HG02759 (cell line): Measurements from ENCODE around the gene COX7A2L.
"Not testable (repeated sequence)": the region's sequence is repeated elsewhere in the genome, so short reads cannot be mapped to it uniquely, and the experiment has no call there.

Experiments
- ATAC-seq: cut with Tn5 transposase; IDR thresholded peaks from one replicate; pipeline ENCODE4 v1.9.1; 2021; ENCODE audit warnings: mild to moderate bottlenecking, moderate library complexity; ENCODE audit not compliant: unreplicated experiment

COX7A2L gene

DNA sequence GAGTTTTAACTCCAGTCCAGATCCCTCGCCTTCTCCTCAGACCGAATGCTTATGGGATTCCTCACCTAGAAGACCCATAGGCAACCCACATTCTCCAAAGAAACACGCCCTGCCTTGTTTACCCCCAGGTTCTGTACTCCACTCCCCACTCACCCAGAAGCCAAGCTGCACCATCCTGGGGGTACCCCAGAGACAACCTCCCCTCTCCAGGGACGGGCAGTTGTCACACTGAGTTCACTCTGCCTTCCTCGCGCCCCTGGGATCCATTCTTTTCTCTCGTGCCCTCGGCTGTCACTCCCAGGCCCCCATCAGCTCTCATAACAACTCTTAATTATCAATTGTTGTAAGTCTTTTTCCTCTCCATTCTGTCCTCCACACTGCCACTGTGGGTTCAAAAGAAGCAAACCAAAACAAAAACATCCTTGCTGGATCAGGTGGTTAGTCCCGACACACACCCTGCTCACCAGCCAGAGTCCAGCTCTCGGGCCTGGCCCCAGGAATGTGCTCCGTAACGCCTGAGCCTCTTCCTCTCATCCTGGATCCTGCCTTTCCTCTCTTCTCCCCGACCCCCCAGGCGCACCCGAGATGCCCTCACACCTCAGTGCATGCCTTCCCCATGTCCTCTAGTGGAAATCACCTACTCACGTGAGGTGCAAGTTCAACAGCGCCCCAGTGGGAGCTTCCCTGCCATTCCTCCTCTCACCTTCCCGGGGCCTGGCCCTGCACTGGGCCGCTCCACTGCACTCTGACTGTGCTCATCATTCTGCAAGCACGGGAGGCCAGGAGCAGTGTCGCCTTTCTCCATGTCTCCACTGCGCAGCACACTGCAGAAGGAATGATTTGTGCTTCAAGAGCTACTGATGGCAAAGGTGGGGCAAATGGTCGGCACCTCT is 20.7 kb downstream of the COX7A2L start:
- ATAC-seq: no peak

DNA sequence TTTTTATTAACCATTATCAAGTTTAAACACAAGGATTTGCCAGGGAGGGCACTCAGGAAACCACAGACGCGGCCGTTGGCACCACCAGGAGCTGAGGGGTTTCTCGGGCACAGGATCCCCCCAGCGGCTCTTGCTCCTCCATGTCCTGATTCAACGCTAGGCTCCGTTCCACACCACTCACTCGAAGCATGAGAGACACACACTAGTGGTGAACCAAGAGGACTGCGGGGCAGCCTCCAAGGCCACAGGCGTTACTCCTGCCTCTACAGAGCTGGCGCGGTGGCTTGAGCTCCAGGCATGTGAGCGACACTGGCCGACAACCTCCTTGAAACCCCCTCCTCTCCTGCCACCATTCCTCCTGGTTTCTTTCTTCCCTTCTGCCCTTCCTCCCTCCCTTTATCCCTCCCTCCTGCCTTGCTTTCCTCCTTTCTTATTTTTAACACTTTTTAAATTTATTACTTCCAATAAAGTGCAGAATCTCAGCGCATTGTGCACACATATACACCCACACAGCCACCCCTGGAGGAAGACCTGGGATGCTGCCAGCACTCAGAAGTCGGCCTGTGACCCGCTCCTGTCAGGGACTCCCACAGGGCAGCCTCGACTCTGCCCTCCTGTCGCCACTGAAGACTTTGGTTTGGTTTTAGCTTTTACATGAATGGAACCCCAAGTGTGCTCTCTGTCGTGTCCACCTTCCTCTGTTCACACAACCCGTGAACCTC is 21.7 kb downstream of the COX7A2L start:
- no peak for ATAC-seq

DNA sequence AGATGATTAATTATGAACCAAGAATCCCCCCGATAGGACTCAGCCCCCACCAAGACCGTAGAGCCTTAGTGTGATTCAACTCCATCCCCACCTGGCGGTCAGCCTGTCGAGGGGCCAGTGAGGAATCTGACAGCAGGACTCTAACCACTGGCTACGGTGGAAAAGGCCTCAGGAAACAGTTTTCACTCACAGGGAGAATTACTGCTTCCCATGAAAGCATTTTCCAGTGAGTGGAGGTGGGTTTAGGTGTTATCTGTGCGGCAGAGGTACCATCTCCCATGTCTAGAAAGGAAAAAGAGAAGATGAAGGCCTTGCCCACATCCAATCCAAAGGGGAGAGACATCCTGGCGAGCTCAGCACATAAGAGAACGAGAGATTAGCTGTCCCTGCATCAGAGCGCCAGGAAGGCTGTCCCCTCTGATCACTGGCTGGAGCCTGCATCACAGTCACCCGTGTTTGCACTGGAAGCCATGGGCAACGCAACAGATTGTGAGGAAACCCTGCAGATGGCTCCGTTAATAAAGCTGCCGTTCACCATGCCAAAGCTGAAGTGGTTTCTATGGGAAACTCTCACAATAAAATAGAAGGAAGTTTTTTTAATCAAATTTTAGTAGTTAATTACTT is 22.3 kb downstream of the COX7A2L start:
- no peak for ATAC-seq

DNA sequence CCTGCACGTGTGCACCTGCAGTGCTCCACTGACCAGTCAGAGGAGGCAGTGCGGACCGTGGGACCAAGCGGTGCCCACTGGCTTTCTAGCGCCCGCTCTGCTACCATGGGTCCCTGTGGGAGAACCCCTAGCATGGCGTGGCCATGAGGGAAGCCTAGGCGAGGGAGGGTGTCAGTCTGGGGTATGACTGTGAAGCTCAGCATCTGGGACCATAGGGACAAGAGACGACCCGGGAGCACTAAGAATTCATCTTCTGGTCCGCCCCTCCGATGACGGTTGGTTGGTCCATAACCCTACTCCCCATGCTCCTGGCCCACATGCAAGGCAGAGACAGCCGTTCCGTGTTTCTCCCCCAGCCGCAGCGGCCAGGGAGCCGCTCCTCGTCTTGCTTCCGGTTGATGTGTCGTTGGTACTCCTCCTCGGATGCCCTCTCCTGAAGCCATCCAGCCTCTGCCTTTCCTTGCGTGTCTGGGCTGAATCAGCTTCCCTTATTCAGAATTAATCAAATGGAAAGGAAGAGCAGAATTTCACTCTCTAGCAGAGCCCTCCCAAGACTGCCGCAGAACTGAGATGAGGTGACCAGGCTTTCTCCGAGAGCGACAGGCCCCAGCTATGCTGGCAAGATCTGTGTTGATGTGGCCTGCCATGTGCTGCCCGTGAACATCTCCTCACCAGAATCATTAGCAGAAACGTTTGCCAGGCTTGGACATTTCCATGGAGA is 23.0 kb downstream of the COX7A2L start:
- no peak for ATAC-seq

DNA sequence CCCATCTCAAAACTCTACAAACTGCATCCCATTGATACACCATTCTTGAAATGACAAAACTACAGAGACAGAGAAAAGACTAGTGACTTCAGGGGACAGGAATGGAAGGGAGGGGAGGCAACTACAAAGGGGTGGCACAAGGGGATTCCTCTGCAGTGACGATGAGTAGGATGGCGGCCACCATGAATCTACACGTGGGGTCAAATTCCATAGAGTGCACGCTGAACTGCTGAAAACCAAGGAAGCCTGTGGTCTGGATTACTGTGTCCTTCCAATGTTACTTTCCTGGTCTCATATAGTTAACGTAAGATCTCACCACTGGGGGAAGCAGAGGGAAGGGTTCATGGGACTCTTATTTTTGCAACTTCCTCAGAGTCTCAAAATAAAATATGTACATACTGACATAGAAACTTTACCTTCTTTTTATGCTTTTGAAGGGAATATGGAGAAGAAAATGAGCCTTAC is 23.6 kb downstream of the COX7A2L start:
- ATAC-seq: no peak

DNA sequence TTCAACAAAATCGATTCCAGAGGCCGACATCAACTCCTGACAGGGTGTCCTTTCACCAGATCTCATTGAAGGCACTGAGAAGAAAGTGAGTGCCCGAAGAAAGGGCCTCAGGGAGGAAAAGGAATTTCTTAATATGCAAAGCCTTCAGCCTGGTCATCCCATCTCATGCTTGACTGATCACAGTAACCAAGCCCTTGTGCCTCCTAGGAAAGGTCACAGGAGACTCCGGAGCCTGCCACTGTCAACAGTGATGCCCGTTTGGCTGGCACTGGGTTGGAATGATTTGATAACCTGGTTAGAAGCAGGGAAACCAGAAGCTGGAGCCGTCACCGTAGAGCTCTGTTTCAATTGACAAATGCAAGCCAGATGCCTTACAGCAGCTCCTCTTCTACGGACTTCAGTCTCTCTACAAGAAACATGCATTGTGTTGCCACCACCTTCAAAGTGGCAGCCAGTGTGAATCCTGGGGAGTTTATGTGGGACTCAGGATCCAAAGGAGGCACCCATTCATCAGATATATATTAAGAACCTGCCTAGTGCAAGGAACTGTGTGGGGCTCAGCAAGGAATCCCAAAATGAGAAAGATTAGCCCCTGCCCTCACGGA is 24.6 kb downstream of the COX7A2L start:
- no peak for ATAC-seq

DNA sequence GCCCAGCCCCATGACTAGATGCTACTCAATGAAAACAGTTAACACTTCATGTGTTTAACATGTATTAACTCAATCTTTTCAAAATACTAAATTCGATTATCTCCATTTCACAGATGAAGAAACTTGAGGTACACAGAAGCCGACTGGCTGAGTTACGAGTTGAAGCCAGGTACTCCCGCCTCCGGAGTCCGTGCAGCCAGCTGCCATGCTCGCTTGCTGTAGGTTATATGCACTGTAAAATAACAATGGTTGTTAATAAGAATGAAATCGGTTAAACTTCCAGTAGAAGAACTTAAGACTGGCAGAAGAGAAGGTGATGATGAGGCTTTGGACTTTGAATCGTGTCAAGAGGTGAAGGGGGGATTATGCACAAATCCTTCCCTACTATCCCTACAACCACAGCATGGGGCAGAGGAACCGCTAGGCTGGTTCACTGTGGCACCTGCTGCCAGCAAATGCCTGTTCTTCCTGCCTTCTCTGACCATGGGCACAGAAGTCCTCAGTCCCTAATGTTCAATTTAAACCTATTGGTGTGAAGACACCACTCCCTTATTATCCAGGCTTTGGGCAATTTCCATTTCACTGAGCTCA is 25.4 kb downstream of the COX7A2L start:
- ATAC-seq: no peak

DNA sequence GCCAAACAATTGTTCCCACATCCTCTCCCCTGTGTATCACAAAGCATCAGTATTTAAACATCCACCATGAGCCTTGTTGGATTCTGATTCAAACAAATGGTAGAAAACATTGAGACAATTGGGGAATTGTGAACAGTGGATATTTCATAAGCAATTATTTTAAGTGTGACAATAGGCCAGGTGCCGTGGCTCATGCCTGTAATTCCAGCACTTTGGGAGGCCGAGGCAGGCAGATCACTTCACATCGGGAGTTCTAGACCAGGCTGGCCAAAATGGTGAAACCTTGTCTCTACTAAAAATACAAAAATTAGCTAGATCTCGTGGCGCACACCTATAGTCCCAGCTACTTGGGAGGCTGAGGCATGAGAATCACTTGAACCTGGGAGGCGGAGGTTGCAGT is 26.2 kb downstream of the COX7A2L start:
- ATAC-seq: not testable (repeated sequence)

DNA sequence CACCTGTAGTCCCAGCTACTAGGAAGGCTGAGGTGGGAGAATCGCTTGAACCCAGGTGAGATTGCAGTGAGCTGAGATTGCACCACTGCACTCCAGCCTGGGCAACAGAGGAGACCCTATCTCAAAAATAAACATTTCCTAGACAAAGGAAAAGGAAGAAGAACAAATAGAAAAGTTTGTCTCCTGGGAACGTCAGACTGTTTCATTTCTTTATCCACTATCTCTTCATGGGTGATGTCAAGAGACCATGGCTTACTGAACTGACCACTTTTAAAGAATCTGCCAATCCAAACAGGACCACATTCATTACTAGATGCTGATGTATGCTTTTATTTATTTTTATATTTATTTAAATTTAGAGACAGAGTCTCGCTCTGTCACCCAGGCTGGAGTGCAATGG is 26.8 kb downstream of the COX7A2L start:
- ATAC-seq: no peak

DNA sequence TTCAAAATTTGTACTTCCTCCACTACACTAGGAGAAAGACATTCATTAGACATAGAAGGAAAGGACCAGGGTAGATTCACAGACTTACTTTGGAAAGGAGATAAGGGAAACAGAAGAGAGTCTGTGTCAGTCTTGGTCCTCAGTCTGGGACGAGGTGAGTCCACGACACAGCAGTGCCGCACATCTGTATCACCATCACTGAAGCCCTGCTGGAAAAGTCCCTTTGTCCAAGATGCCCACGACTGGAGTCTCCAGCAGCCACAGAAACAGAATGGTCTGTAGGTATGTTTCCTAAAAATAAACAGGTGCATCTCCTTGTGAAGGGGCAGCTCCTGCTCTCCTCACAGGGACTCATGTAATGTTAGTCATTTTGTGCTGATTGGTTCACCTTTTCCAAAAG is 27.4 kb downstream of the COX7A2L start:
- ATAC-seq: no peak

DNA sequence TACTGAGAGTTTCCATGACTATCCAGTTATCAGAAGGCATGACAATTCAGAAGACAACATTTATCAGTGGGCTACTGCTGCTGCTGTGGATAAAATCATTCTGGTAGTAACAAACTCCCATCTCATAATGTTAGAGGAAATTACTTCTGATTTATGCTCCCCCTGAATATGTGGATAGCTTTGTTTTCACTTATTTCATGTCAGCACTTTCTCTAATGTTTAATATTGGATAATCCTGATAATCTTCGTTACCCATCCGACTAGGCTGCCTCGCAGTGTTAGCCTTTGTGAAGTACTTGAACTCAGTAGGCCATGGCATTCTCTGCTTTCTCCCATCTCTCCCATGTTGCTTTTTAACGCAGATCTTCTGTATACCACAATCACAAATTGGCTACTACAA is 28.4 kb downstream of the COX7A2L start:
- no peak for ATAC-seq

DNA sequence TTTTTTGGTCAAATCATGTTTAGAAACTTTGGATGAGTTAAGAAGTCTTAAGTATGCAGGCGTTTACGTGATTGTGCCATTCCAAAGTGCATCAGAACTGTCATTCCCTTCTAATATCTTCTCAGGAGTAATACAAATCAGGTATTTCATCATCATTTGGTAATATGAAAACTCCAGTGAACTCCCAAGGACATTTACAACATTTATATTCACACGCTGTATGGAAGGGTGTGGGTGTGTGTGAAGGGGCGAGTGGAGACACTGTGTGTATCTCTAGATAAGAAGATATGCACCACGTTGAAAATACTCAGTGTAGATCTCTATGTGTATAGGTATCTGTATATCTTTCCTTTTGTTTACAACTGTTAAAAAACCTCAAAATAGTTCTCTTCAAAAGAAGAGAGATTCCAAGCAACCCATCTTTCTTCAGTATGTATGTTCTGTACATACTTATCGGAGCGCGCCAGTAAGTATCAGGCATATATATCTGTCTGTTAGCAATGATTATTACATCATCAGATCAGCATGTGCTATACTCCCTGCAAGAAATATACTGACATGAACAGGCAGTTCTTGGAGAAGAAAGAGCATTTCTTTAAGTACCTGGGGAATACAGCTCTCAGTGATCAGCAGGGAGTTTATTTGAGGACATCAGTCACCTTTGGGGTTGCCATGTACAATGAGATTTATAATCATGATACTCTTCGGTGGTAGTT is 29.3 kb downstream of the COX7A2L start:
- no peak for ATAC-seq

DNA sequence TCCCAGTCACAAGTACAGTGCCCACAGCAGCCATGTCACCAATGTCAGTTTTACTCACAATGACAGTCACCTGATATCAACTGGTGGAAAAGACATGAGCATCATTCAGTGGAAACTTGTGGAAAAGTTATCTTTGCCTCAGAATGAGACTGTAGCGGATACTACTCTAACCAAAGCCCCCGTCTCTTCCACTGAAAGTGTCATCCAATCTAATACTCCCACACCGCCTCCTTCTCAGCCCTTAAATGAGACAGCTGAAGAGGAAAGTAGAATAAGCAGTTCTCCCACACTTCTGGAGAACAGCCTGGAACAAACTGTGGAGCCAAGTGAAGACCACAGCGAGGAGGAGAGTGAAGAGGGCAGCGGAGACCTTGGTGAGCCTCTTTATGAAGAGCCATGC is 31.3 kb downstream of the COX7A2L start:
- no peak for ATAC-seq

DNA sequence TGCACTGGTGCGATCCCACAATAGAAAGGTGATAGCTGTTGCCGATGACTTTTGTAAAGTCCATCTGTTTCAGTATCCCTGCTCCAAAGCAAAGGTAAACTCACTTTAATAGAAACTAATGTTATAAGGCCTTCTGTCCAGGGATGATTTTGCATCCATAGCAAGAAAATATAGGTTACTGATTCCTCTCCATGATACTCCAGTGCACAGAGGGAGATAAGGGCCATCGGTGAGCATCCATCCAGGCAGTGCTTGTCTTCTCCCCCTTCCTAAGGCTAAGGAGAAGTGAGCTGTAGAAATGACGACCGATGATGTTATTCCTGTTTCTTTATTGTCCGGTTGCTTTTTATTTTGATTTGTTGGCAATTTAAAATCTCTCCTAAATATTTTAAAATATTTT is 32.1 kb downstream of the COX7A2L start:
- no peak for ATAC-seq

DNA sequence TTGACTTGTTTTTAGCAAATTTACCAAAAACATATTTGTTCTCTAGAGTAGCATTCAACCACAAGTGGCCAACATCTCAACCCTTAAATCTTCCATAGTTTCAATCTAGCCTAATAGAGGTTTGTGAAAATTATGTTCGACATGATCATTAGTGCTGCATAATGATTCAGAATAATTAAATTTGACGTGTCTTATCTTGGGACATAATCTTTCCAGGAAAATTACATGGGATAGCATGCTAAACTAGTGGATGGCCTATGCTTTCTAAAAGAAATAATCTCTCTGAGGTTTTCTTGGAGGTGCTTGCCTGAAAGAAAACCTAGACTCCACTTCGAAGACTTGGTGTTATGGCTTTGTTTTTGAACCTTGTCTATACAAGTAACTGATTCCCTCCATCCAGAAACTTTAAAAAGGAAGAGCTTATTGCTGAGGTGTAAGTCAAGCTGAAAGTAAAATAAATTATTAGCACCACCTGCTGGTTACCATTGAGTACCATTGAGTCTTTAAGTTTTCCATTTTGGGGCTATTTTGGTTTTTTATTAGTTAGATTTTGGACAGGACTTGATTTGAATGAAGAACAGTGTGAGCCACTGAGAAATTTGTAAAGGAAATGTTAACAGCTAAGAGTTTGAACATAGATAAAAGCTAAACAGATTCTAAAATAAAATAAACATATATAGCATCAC is 32.7 kb downstream of the COX7A2L start:
- no peak for ATAC-seq

DNA sequence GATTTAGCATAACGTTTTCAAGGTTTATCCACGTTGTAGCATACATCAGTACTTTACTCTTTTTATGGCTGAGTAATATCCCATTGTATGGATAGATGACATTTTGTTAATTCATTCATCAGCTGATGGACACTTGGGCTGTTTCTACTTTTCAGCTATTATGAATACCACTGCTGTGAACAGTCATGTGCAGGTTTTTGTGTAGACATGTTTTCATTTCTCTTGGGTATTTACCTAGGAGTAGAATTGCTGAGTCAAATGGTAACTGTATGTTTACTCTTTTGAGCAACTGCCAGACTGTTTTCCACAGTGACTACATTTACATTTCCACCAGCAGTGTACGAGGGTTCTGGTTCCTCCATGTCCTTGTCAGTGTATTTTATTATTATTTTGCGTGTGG is 33.9 kb downstream of the COX7A2L start:
- peak; percentile 55 for ATAC-seq

DNA sequence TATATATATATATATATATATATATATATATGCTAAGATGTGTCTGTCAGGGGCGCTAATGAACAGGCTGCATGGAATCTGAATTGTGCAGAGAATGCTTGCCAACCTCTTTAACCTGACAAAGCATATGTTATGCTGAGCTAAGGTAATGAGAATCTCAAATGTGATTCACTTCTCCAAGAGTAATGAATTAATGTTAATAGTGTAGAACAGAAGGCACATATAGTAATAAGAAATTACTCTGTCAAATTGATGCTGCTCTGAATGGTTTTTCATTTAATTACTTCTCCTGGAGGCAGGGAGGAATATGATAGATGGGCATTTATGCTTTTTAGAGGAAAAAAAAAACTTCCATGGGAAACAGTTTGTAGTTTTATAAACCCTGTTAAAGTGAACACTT is 35.4 kb downstream of the COX7A2L start:
- ATAC-seq: no peak

DNA sequence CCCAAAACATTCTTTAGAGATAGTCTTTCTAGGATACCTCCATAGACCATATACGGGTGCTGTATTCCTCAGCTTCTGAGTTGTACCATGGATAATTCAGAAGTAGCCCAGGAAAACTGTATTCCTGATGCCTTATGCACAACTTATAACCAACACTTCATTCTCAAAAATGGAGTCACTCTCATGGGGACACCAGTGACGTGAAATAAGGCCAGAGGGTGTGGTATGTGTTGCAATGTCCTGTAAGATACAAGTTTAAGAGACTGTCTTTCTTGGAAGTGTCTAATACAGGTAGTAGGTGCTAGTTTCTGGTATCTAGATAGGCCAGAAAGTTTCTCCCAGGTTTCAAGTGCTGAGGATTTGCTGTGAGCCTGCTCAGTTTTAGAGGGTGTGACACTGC is 36.1 kb downstream of the COX7A2L start:
- no peak for ATAC-seq

DNA sequence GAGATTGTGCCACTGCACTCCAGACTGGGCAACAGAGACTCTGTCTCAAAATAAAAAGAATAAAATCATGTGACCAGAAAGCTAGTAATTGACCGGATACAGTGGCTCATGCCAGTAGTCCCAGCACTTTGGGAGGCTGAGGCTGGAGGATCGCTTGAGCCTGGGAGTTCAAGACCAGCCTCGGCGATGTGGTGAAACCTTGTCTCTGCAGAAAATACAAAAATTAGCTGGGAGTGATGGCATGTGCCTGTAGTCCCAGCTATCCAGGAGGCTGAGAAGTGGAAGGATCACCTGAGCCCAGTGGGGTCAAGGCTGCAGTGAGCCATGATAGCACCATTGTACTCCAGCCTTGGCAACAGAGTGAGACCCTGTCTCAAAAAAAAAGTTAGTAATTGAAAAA is 36.8 kb downstream of the COX7A2L start:
- no peak for ATAC-seq
